H1 (cell line): Measurements from ENCODE around the gene ATXN7L3. TPM values are rescaled to one million over a fixed set of nuclear protein-coding genes. Genes with fewer than 3 reads are reported as not detected.

ENCODE experiments used
- ASH2L ChIP-seq: fragments of 200-600, 300-600 bp; sonication (generic); IDR thresholded peaks from one replicate; pipeline ENCODE4 v1.7.1; 2017; ENCODE audit warnings: low read length
- ATF3 ChIP-seq: IDR thresholded peaks from 2 replicates; pipeline ENCODE4 v1.6.1; 2011; ENCODE audit warnings: low read depth, mild to moderate bottlenecking, low read length; ENCODE audit not compliant: insufficient read depth
- EGR1 ChIP-seq: IDR thresholded peaks from 2 replicates; pipeline ENCODE4 v1.6.1; 2011; ENCODE audit warnings: low read depth, low read length, borderline replicate concordance
- HDAC6 ChIP-seq: IDR thresholded peaks from one replicate; pipeline ENCODE4 v1.7.1; 2012; ENCODE audit warnings: low read depth, mild to moderate bottlenecking, inconsistent platforms, low read length, moderate library complexity
- MAX ChIP-seq: IDR thresholded peaks from 2 replicates; pipeline ENCODE4 v1.6.1; 2012; ENCODE audit warnings: inconsistent platforms
- RAD21 ChIP-seq, 2 experiments: IDR thresholded peaks in 1 of 2; conservative IDR thresholded peaks in 1 of 2; 2 replicates each; pipeline ENCODE4 v1.6.1; 2011; ENCODE audit warnings: low read depth in 2 of 2, low read length in 2 of 2, improper control_type of control experiment in 1 of 2, inconsistent platforms in 1 of 2, mild to moderate bottlenecking in 1 of 2, moderate library complexity in 1 of 2
- SAP30 ChIP-seq: fragments of 300-600 bp; sonication (generic); IDR thresholded peaks from 2 replicates; pipeline ENCODE4 v1.7.1; 2012; ENCODE audit warnings: low read length, moderate library complexity, mild to moderate bottlenecking, inconsistent platforms; ENCODE audit not compliant: insufficient read depth, insufficient replicate concordance
- SP1 ChIP-seq: IDR thresholded peaks from 2 replicates; pipeline ENCODE4 v1.6.1; 2011; ENCODE audit warnings: low read depth, low read length
- YY1 ChIP-seq: IDR thresholded peaks from 2 replicates; pipeline ENCODE4 v1.6.1; 2011; ENCODE audit warnings: low read depth, mild to moderate bottlenecking, low read length
- polyA plus RNA-seq, 7 experiments: library from polyadenylated mRNA; depleted of rRNA in 3 of 7; stranded (reverse) in 5 of 7; unstranded in 2 of 7; fragments of >200 nt in 5 of 7; fragments of 200-250 nt in 2 of 7; gene quantifications; 1 replicate in 5 of 7; 2 replicates in 1 of 7; 4 replicates in 1 of 7; pipeline versions ENCODE4 v1.2.1 to v1.2.3, GENCODE V29; 2011 to 2013; ENCODE audit warnings: missing spikeins in 2 of 7, mixed read lengths in 2 of 7
- total RNA-seq: library from RNA; stranded (reverse); fragmentation: NEBNext Ultra II Directional; extraction: Animal tissue kit (Norgen Biotek cat#: 25700); gene quantifications from 2 replicates; pipeline ENCODE4 v1.2.1, GENCODE V29; 2021

Gene ATXN7L3
- total and polyA plus RNA-seq, 2 of the 8 experiments (the other 6 are each of a cell fraction or from before 2014, with no cell fraction given), result 53.7 to 103 TPM

GRCh38 chr17:44170499-44171201 lies 29.0 kb downstream of the ATXN7L3 start, which contains the start of gene ASB16 (continued):
- no peak for TF ChIP-seq ATF3
- no peak for TF ChIP-seq HDAC6
- TF ChIP-seq RAD21 (IDR thresholded peaks at IDR 0.05 in 1 of 2, conservative IDR thresholded peaks at IDR 0.05 in 1 of 2; ENCODE audit: low read depth in 2 of 2, low read length in 2 of 2), result peak; percentile 52 to 58; a peak in 3 of 4 replicates
- TF ChIP-seq SAP30, result no peak
- TF ChIP-seq SP1, result no peak
- TF ChIP-seq YY1, result no peak
- no peak for TF ChIP-seq EGR1
- TF ChIP-seq MAX, result no peak
- TF ChIP-seq ASH2L, result peak; percentile 64
